C4-2B (cell line): ENCODE data around the gene C6orf132.
"Not testable (repeated sequence)": the region's sequence is repeated elsewhere in the genome, so short reads cannot be mapped to it uniquely, and the experiment has no call there.

Source experiments
- H3K27ac ChIP-seq: fragments of 450-650 bp; 2 replicates; pipeline ENCODE4 v1.5.1; 2017
- ZFX ChIP-seq: fragments of 450-650 bp; IDR thresholded peaks from 2 replicates; pipeline ENCODE4 v1.6.1; 2017
- TF ChIP-seq, protein P1 (sequence below): fragments of 450-650 bp; conservative IDR thresholded peaks from 2 replicates; pipeline ENCODE4 v1.5.1; 2017; ENCODE audit warnings: mild to moderate bottlenecking

Gene C6orf132

DNA sequence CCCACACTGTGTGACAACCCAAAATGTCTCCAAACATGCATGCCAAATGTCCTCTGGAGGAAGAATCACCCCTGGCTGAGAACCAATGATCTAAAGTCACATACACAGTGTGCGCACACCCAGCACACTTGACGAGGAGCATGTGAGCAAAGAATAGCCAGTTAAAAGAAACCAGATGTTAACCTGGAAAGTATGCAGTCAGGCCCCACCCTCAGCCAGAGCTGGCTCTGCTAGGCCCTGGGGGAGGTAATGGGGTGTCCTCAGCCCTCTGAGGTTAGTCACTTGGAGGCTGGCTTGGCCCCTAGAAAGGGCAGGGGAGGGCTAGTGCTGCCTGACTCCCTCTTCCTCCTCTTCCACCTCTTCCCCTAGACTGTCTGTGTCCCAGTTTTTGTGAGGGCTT, 15.6 kb upstream of the C6orf132 start:
- H3K27ac ChIP-seq, result no peak overlapping the region
- TF ChIP-seq ZFX, result no peak
- TF ChIP-seq, protein P1, sequence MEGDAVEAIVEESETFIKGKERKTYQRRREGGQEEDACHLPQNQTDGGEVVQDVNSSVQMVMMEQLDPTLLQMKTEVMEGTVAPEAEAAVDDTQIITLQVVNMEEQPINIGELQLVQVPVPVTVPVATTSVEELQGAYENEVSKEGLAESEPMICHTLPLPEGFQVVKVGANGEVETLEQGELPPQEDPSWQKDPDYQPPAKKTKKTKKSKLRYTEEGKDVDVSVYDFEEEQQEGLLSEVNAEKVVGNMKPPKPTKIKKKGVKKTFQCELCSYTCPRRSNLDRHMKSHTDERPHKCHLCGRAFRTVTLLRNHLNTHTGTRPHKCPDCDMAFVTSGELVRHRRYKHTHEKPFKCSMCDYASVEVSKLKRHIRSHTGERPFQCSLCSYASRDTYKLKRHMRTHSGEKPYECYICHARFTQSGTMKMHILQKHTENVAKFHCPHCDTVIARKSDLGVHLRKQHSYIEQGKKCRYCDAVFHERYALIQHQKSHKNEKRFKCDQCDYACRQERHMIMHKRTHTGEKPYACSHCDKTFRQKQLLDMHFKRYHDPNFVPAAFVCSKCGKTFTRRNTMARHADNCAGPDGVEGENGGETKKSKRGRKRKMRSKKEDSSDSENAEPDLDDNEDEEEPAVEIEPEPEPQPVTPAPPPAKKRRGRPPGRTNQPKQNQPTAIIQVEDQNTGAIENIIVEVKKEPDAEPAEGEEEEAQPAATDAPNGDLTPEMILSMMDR, result no peak

DNA sequence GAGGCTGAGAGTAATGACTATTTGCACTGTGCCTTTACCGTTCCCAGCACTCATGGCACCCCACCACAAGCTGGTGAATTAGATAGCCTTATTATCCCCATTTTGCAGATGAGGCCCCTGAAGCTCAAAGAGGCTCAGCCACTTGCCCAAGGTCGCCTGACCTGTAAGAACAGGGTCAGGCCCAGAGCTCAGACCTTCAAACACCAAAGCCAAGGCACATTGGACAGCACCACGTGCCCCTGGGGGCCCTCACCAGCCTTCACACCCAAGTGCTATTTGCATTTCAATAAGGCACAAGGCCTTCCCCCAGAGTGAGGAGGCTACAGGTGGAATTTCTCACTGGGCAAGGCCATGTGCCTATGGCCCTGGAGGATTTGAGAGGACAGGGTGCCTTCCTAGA, 14.2 kb upstream of the C6orf132 start:
- no peak for TF ChIP-seq ZFX
- TF ChIP-seq, protein P1, result no peak
- no peak overlapping the region for H3K27ac ChIP-seq

DNA sequence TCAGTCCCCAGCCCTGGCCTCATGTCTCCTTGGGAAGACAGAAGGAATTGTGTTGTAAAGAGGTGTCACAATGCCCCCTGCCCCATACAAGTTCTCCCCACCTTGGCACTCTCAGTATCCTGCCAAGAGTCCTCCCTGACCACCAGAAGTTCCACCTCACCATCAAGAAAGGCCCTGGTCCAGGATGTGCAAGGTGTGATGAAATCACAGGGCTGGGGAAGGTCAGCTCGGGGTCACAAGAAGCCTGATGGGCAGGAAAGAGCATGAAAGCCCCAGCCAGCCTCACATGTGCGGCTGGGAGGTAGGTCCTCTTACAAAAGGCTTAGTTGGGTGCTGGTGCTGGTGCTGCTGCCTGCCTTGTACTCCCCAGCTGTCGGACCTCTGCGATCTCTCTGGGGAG, 12.9 kb upstream of the C6orf132 start:
- TF ChIP-seq, protein P1, result no peak
- TF ChIP-seq ZFX, result no peak
- no peak overlapping the region for H3K27ac ChIP-seq

DNA sequence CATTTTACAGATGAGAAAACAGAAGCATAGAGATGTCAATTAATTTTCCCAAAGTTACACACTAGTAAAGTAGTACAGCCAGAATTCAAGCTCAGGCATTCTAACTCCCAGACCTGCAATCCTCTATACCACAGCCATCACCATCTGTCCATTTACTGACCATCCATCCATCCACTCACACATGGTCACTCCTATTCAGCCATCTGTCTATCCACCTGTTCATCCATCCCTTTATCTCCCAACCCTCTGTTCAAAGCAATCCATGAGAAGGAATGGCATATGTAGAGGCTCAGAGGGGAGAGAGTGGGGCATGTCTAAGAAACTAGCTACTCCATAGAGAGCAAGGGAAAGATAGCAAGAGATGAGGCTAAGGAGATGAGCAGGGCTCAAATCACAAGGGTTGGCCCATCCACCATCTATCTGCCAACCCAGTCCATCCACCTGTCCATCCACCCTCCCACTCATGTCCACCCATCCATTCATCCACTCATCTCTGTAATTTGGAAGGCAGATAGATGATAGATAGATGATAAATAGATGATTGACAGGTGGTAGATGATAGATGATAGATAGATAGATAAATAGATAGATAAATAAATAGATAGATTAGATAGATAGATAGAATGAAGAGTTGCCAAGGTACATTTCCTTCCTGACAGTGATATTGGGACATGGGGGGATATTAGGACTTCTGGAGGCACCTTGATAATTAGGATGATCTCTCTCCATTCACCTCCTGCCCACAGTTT, 12.2 kb upstream of the C6orf132 start:
- TF ChIP-seq, protein P1, result no peak
- TF ChIP-seq ZFX, result no peak

GRCh38 chr6:42153921-42154320, 11.5 kb upstream of the C6orf132 start:
- no peak overlapping the region for H3K27ac ChIP-seq
- no peak for TF ChIP-seq ZFX
- TF ChIP-seq, protein P1, result no peak

More for the DNA sequence above, 12.2 kb upstream of the C6orf132 start:
- no peak overlapping the region for H3K27ac ChIP-seq

GRCh38 chr6:42152528-42153213, 10.3 kb upstream of the C6orf132 start:
- H3K27ac ChIP-seq, result not testable (repeated sequence)

- H3K27ac ChIP-seq, result no peak overlapping the region
- TF ChIP-seq ZFX, result no peak
- TF ChIP-seq, protein P1, result no peak
These were observed 9.6 kb upstream of the C6orf132 start for GRCh38 chr6:42152024-42152423.
